Testis (tissue), 3 donors: ENCODE measurements around the gene ZNF804A. TPM values are rescaled to one million over a fixed set of nuclear protein-coding genes. Genes with fewer than 3 reads are reported as not detected.

Experiments
- DNase-seq: peaks from one replicate; pipeline ENCODE4 v3.0.0-alpha.2; 2019
- H3K27ac ChIP-seq, 2 donors: fragments of 200-600 bp; sonication (generic); one replicate each; pipeline ENCODE4 v1.5.1; 2019
- H3K27me3 ChIP-seq: fragments of 200-600 bp; sonication (generic); one replicate; pipeline ENCODE4 v1.5.1; 2019
- H3K36me3 ChIP-seq: fragments of 200-600 bp; sonication (generic); one replicate; pipeline ENCODE4 v1.5.1; 2017; ENCODE audit warnings: low read depth; ENCODE audit errors: missing control alignments
- H3K4me1 ChIP-seq: fragments of 200-600 bp; sonication (generic); one replicate; pipeline ENCODE4 v1.5.1; 2019
- H3K4me3 ChIP-seq, 2 donors: fragments of 200-600 bp; sonication (generic); one replicate each; pipeline ENCODE4 v1.5.1; 2017 to 2019
- H3K9me3 ChIP-seq: fragments of 200-600 bp; sonication (generic); one replicate; pipeline ENCODE4 v1.5.1; 2017
- POLR2A ChIP-seq: fragments of 450-650 bp; IDR thresholded peaks from one replicate; pipeline ENCODE4 v1.6.1; 2017; ENCODE audit warnings: antibody characterized with exemption, mild to moderate bottlenecking, moderate library complexity
- WGBS, 2 donors: methylation state at CpG; one replicate each; pipeline ENCODE4 v1.1.5; 2018; 5-methylcytosine and 5-hydroxymethylcytosine counted together
- intact Hi-C: fragments of 100-400 bp; cut with DNase I; formaldehyde crosslinking; loops from one replicate; pipeline ENCODE4 v1.15.1; 2023; ENCODE audit warnings: low total_unique reads
- polyA plus RNA-seq: library from polyadenylated mRNA; stranded (reverse); fragments of 350-450 nt; fragmentation: Illumina TruSeq; extraction: RNeasy Lipid Tissue Mini Kit (QIAGEN cat#74804); gene quantifications from one replicate; pipeline ENCODE4 v1.2.3, GENCODE V29; 2014; ENCODE audit warnings: low read depth, low replicate concordance; ENCODE audit not compliant: insufficient read depth
- total RNA-seq, 2 donors: library from RNA; depleted of rRNA; stranded (reverse); fragments of >200 nt; gene quantifications; one replicate each; pipeline ENCODE4 v1.2.3, GENCODE V29; 2016
- TF ChIP-seq, protein P1 (sequence below), 3 experiments: fragments of 450-650 bp in 2 of 3; fragments of 200-600 bp in 1 of 3; sonication (generic) in 1 of 3; IDR thresholded peaks; one replicate each; pipeline ENCODE4 v1.5.1; 2016 to 2019; ENCODE audit warnings: antibody characterized with exemption in 3 of 3, mild to moderate bottlenecking in 2 of 3, moderate library complexity in 1 of 3

The ZNF804A gene
- total and polyA plus RNA-seq, 3 donors from 2014 or later, result 0.50 to 0.63 TPM; not detected in 1

DNA sequence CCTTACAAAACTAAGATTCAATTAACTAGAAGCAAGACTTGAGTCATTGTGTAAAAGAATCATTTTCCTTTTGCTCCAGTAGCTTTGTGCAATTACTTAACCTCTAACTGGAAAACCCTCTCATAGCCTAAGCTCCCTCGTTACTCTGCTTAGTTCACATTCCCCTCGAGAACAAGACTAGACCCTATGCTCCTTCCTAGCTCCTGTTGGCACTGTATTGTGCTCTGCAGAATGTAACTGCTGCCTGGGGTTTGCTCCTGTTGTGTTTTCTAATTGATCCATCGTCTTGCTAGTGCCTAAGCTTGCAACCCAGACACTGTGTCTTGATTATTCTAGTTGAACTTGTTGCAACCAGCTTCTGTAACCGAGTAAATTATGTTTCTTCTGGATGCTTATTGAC, 347.0 kb downstream of the ZNF804A start:
- Histone ChIP-seq H3K4me1 (no peaks in the 10 kb centered on the region), H3K27me3 (no peaks in the 10 kb centered on the region), H3K9me3 (no peaks in the 10 kb centered on the region), H3K4me3 (no peak overlapping the region), H3K36me3 (no peaks in the 10 kb centered on the region), H3K27ac (no peak overlapping the region)
- 63 to 72% methylated on average over 4 of the region's 4 CpGs for WGBS, 2 donors
- TF ChIP-seq, protein P1, sequence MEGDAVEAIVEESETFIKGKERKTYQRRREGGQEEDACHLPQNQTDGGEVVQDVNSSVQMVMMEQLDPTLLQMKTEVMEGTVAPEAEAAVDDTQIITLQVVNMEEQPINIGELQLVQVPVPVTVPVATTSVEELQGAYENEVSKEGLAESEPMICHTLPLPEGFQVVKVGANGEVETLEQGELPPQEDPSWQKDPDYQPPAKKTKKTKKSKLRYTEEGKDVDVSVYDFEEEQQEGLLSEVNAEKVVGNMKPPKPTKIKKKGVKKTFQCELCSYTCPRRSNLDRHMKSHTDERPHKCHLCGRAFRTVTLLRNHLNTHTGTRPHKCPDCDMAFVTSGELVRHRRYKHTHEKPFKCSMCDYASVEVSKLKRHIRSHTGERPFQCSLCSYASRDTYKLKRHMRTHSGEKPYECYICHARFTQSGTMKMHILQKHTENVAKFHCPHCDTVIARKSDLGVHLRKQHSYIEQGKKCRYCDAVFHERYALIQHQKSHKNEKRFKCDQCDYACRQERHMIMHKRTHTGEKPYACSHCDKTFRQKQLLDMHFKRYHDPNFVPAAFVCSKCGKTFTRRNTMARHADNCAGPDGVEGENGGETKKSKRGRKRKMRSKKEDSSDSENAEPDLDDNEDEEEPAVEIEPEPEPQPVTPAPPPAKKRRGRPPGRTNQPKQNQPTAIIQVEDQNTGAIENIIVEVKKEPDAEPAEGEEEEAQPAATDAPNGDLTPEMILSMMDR (IDR thresholded peaks at IDR 0.05), result no peak
- no peak for TF ChIP-seq POLR2A
- intact Hi-C loops, result no loop called here
- no peak for DNase-seq

DNA sequence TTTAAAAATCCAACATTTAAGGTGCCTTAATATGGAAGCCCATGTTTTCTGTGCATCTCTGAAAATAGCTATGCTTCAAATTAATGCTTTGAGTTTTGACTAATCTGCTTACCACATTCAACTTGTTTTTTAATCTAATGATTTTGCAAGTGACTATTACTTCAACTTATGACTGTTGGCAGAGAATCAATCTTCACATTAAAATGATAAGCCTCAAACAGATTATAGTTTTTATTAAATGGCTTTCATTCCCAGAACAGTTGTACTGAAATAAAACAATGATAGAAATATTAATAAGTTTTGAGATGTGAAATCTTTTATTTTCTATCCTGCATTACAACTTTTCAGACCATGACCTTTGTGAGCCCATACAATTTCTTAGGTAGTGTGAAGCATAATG, 347.5 kb downstream of the ZNF804A start:
- no peaks in the 10 kb centered on the region for H3K9me3 ChIP-seq

DNA sequence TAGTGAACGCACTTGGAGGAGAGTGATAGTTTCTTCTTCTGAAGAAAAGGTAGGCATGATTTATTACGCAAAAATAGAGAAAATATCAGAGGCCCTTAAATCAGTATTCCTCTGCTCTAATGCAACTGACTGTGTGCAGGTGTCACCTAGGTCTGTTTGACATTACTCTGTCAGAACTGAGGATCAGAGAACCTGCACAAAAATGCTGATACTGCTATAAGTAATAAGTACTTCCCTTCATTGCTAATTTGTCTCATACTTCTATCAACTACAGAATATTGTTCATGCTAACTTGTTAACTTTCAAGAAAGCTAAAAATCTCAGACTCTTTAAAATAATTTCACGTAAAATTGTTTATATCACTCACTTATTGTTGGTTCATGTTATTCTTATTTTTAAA, 358.5 kb downstream of the ZNF804A start:
- DNase-seq, result no peak
- Histone ChIP-seq H3K4me3 (no peak overlapping the region), H3K36me3 (no peaks in the 10 kb centered on the region), H3K27me3 (no peaks in the 10 kb centered on the region), H3K4me1 (no peaks in the 10 kb centered on the region), H3K27ac (no peak overlapping the region), H3K9me3 (no peaks in the 10 kb centered on the region)
- 89 to 92% methylated on average over 3 of the region's 3 CpGs for WGBS, 2 donors
- intact Hi-C loops, result no loop called here
- TF ChIP-seq, protein P1 (IDR thresholded peaks at IDR 0.05), result no peak
- TF ChIP-seq POLR2A, result no peak

More for the DNA sequence above, 347.5 kb downstream of the ZNF804A start:
- Histone ChIP-seq H3K4me3 (no peak overlapping the region), H3K27me3 (no peaks in the 10 kb centered on the region), H3K4me1 (no peaks in the 10 kb centered on the region), H3K36me3 (no peaks in the 10 kb centered on the region), H3K27ac (no peak overlapping the region)
- TF ChIP-seq POLR2A, result no peak
- TF ChIP-seq, protein P1 (IDR thresholded peaks at IDR 0.05), result no peak
- intact Hi-C loops, result no loop called here
- no peak for DNase-seq

DNA sequence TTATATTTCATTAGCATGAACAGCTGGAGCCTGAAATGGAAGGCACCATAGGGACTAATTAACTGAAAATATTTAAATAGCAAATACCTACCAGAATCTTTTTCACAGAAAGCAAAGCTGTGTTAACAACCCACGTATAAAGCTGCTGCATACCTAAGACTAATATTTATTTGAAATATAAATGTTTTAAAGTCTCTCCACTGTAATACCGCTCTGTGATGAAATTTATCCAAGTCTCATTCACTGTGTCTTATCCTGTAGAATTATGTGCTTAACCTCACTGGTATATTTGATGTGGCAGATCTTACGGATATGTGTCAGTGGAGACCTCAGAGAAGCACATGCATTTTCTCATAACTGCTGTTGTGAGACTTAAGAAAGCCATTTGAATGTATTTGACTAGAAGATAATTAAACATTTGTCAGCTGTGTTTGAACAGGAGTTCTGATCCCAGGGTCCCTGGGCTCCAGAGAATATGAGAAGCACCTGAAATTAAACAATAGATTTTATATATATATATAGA, 373.3 kb downstream of the ZNF804A start:
- Histone ChIP-seq H3K27me3 (no peaks in the 10 kb centered on the region), H3K4me3 (no peak overlapping the region), H3K4me1 (no peaks in the 10 kb centered on the region), H3K9me3 (no peaks in the 10 kb centered on the region), H3K36me3 (no peaks in the 10 kb centered on the region), H3K27ac (no peak overlapping the region)
- DNase-seq, result no peak
- 44 to 64% methylated on average over 3 of the region's 3 CpGs for WGBS, 2 donors
- intact Hi-C loops, result no loop called here
- no peak for TF ChIP-seq POLR2A
- TF ChIP-seq, protein P1 (IDR thresholded peaks at IDR 0.05), result no peak
